NB4 (cell line): ENCODE results near the gene GRM1.

Experiments used
- CTCF ChIP-seq: IDR thresholded peaks from one replicate; pipeline ENCODE4 v1.5.1; 2012; ENCODE audit warnings: low read depth, low read length
- POLR2A ChIP-seq: IDR thresholded peaks from 2 replicates; pipeline ENCODE4 v1.6.1; 2011; ENCODE audit warnings: mild to moderate bottlenecking; ENCODE audit not compliant: insufficient read length; ENCODE audit errors: extremely low read depth

GRCh38 chr6:146470091-146470770, 441.4 kb downstream of the GRM1 start:
- TF ChIP-seq POLR2A = no peak
- no peak for TF ChIP-seq CTCF
